Fibroblast of lung (primary cell): ENCODE results near the gene SURF4.

Source experiments
- EZH2 ChIP-seq: IDR thresholded peaks from 2 replicates; pipeline ENCODE4 v1.5.1; 2012; ENCODE audit warnings: low read length, control low read depth, mild to moderate bottlenecking; ENCODE audit errors: missing control alignments
- TF ChIP-seq, protein P1 (sequence below), 2 donors: IDR thresholded peaks in 1 of 2; conservative IDR thresholded peaks in 1 of 2; 1 replicate in 1 of 2; 2 replicates in 1 of 2; pipeline ENCODE4 v1.5.1; 2011 to 2012; ENCODE audit warnings: low read length in 2 of 2, control low read depth in 1 of 2, inconsistent platforms in 1 of 2, low read depth in 1 of 2, mild to moderate bottlenecking in 1 of 2

DNA sequence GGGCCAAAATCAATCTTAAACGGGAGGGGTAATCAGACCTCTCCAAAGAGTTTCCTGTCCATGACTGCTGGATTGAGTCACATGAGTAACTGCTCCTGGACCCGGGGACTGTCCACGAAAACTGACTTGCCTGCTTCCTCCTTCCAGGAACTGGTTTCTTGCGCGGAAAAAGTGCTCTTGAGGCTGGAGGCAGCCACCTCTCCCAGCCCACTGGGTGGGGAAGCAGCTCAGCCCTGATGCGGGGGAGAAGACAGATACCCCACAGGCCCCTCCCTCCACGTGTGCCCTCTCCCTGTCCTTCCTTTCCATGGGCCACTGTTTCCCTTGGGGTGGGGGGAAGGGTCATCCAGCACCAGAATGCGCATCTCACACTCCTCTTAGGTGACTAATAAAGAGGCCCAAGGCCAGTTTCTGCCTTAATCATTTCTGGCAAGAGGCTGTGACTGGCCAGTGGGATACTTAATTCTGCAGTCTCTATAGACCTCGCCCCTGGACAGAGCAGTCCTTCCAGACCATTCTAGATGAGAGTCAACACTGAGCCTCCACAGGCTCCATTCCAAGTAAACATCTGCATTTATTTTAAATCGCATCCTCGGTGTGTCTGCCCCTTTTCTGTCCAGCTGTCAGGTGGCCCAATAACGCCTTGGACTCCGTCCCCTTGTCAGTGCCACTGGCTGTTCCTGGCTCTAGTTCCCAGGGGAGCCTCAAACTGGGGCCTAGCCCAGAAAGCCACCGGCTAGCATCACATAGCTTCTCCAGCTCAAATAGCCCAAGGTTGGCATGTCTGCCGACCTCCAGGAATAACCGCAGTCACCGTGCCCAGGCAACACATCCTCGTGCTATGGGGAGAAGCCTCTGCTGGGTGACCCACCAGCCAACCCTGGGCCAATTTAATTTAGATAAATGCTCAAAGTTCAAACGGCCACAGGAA, 29.9 kb upstream of the SURF4 start:
- TF ChIP-seq, protein P1, sequence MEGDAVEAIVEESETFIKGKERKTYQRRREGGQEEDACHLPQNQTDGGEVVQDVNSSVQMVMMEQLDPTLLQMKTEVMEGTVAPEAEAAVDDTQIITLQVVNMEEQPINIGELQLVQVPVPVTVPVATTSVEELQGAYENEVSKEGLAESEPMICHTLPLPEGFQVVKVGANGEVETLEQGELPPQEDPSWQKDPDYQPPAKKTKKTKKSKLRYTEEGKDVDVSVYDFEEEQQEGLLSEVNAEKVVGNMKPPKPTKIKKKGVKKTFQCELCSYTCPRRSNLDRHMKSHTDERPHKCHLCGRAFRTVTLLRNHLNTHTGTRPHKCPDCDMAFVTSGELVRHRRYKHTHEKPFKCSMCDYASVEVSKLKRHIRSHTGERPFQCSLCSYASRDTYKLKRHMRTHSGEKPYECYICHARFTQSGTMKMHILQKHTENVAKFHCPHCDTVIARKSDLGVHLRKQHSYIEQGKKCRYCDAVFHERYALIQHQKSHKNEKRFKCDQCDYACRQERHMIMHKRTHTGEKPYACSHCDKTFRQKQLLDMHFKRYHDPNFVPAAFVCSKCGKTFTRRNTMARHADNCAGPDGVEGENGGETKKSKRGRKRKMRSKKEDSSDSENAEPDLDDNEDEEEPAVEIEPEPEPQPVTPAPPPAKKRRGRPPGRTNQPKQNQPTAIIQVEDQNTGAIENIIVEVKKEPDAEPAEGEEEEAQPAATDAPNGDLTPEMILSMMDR (conservative IDR thresholded peaks at IDR 0.05 in 1 of 2, IDR thresholded peaks at IDR 0.05 in 1 of 2; ENCODE audit: low read depth in 1 of 2, low read length in 2 of 2) = no peak
- TF ChIP-seq EZH2 = no peak
